GM21619 (cell line): Measurements from ENCODE around the gene CDH15.

Source experiments
- ATAC-seq: cut with Tn5 transposase; IDR thresholded peaks from one replicate; pipeline ENCODE4 v1.9.1; 2021; ENCODE audit not compliant: unreplicated experiment

Gene CDH15

GRCh38 chr16:89171216-89172170 lies at the start of gene CDH15:
TSS of gene CDH15 (plus strand) at chr16:89171748. CDS start at chr16:89171832, 84 bp downstream.
- peak; percentile 75 for ATAC-seq

GRCh38 chr16:89122322-89122851 lies 49.2 kb upstream of the CDH15 start:
- ATAC-seq: no peak

GRCh38 chr16:89123001-89123830 lies 48.3 kb upstream of the CDH15 start:
- no peak for ATAC-seq

GRCh38 chr16:89123831-89124100 lies 47.8 kb upstream of the CDH15 start:
- no peak for ATAC-seq

GRCh38 chr16:89129378-89129777 lies 42.2 kb upstream of the CDH15 start:
- ATAC-seq: no peak

- no peak for ATAC-seq
These were observed 41.1 kb upstream of the CDH15 start for GRCh38 chr16:89130448-89130847.

- no peak for ATAC-seq
These were observed 39.8 kb upstream of the CDH15 start for GRCh38 chr16:89131783-89132182.

- no peak for ATAC-seq
These were observed 39.1 kb upstream of the CDH15 start for GRCh38 chr16:89132194-89133005.

- no peak for ATAC-seq
These were observed 38.0 kb upstream of the CDH15 start for GRCh38 chr16:89133457-89134127.

- no peak for ATAC-seq
These were observed 37.3 kb upstream of the CDH15 start for GRCh38 chr16:89134269-89134668.

- no peak for ATAC-seq
These were observed 36.4 kb upstream of the CDH15 start for GRCh38 chr16:89135166-89135565.

- ATAC-seq: no peak
These were observed 35.4 kb upstream of the CDH15 start for GRCh38 chr16:89135971-89136765.

GRCh38 chr16:89136931-89137330 lies 34.6 kb upstream of the CDH15 start:
- ATAC-seq: no peak

GRCh38 chr16:89137666-89138512 lies 33.7 kb upstream of the CDH15 start:
- no peak for ATAC-seq

GRCh38 chr16:89138513-89138795 lies 33.1 kb upstream of the CDH15 start:
- no peak for ATAC-seq

- ATAC-seq: no peak
These were observed 32.6 kb upstream of the CDH15 start for GRCh38 chr16:89138843-89139520.

- ATAC-seq: no peak
These were observed 31.6 kb upstream of the CDH15 start for GRCh38 chr16:89139907-89140361.

GRCh38 chr16:89140401-89140800 lies 31.1 kb upstream of the CDH15 start:
- no peak for ATAC-seq
